Measurements from ENCODE around the gene JPT1. TPM values are rescaled to one million over a fixed set of nuclear protein-coding genes. Genes with fewer than 3 reads are reported as not detected.

Gene JPT1
- polyA plus RNA-seq, 5 donors, result 73.5 to 103 (median 83.6) TPM

GRCh38 chr17:75086496-75087181 is 67.7 kb downstream of the JPT1 start:
- DNase-seq, result no peak

Other genes starting within 250 kb of the JPT1 start
- under 1 TPM in 4 of 5 donors, not detected in 1; 0.05 to 0.22 (median 0.12) TPM for gene USH1G, start 231.3 kb downstream of the JPT1 start, polyA plus RNA-seq (ENCODE audit: insufficient read depth in 1 of 5, insufficient read length in 5 of 5, low replicate concordance in 1 of 5)
- gene OTOP2, start 230.2 kb downstream of the JPT1 start, polyA plus RNA-seq (ENCODE audit: insufficient read depth in 1 of 5, insufficient read length in 5 of 5, low replicate concordance in 1 of 5), result not detected
- not detected for gene OTOP3, start 218.6 kb downstream of the JPT1 start, polyA plus RNA-seq (ENCODE audit: insufficient read depth in 1 of 5, insufficient read length in 5 of 5, low replicate concordance in 1 of 5)
- 10 to 100 TPM; 48.9 to 76.3 (median 64.6) TPM for gene HID1, start 181.8 kb downstream of the JPT1 start, polyA plus RNA-seq (ENCODE audit: insufficient read depth in 1 of 5, insufficient read length in 5 of 5, low replicate concordance in 1 of 5)
- 10 to 100 TPM in 4 of 5 donors, 1 to 10 TPM in 1; 9.4 to 19.7 (median 12.5) TPM for gene CDR2L, start 166.9 kb downstream of the JPT1 start, polyA plus RNA-seq (ENCODE audit: insufficient read depth in 1 of 5, insufficient read length in 5 of 5, low replicate concordance in 1 of 5)
- gene MRPL58, start 141.8 kb downstream of the JPT1 start, polyA plus RNA-seq (ENCODE audit: insufficient read depth in 1 of 5, insufficient read length in 5 of 5, low replicate concordance in 1 of 5), result 10 to 100 TPM; 20.5 to 28.2 (median 24.6) TPM
- gene ATP5PD, start 107.5 kb downstream of the JPT1 start, polyA plus RNA-seq (ENCODE audit: insufficient read depth in 1 of 5, insufficient read length in 5 of 5, low replicate concordance in 1 of 5), result 100 to 1,000 TPM; 200 to 252 (median 213) TPM
- gene KCTD2, start 107.3 kb downstream of the JPT1 start, polyA plus RNA-seq (ENCODE audit: insufficient read depth in 1 of 5, insufficient read length in 5 of 5, low replicate concordance in 1 of 5), result 10 to 100 TPM; 25.0 to 29.1 (median 28.6) TPM
- gene SLC16A5, start 66.6 kb downstream of the JPT1 start, polyA plus RNA-seq (ENCODE audit: insufficient read depth in 1 of 5, insufficient read length in 5 of 5, low replicate concordance in 1 of 5), result 10 to 100 TPM; 16.1 to 26.8 (median 23.3) TPM
- gene ARMC7, start 44.5 kb downstream of the JPT1 start, polyA plus RNA-seq (ENCODE audit: insufficient read depth in 1 of 5, insufficient read length in 5 of 5, low replicate concordance in 1 of 5), result 10 to 100 TPM; 11.7 to 17.2 (median 15.1) TPM
- 10 to 100 TPM; 42.4 to 63.3 (median 46.6) TPM for gene NT5C, start 22.8 kb downstream of the JPT1 start, polyA plus RNA-seq (ENCODE audit: insufficient read depth in 1 of 5, insufficient read length in 5 of 5, low replicate concordance in 1 of 5)
- gene SUMO2, start 28.4 kb upstream of the JPT1 start, polyA plus RNA-seq (ENCODE audit: insufficient read depth in 1 of 5, insufficient read length in 5 of 5, low replicate concordance in 1 of 5), result 100 to 1,000 TPM; 666 to 791 (median 727) TPM
- 10 to 100 TPM; 66.5 to 86.1 (median 79.5) TPM for gene NUP85, start 51.2 kb upstream of the JPT1 start, polyA plus RNA-seq (ENCODE audit: insufficient read depth in 1 of 5, insufficient read length in 5 of 5, low replicate concordance in 1 of 5)
- 10 to 100 TPM; 37.2 to 45.7 (median 39.9) TPM for gene GGA3, start 107.1 kb upstream of the JPT1 start, polyA plus RNA-seq (ENCODE audit: insufficient read depth in 1 of 5, insufficient read length in 5 of 5, low replicate concordance in 1 of 5)
- 10 to 100 TPM; 59.8 to 71.3 (median 64.5) TPM for gene MRPS7, start 107.4 kb upstream of the JPT1 start, polyA plus RNA-seq (ENCODE audit: insufficient read depth in 1 of 5, insufficient read length in 5 of 5, low replicate concordance in 1 of 5)
- gene MIF4GD, start 116.7 kb upstream of the JPT1 start, polyA plus RNA-seq (ENCODE audit: insufficient read depth in 1 of 5, insufficient read length in 5 of 5, low replicate concordance in 1 of 5), result 10 to 100 TPM; 14.7 to 17.2 (median 15.5) TPM
- gene SLC25A19, start 134.9 kb upstream of the JPT1 start, polyA plus RNA-seq (ENCODE audit: insufficient read depth in 1 of 5, insufficient read length in 5 of 5, low replicate concordance in 1 of 5), result 1 to 10 TPM; 5.5 to 8.2 (median 7.6) TPM

Data from right lung (tissue), 5 donors.